Loucy (cell line): Measurements from ENCODE around the gene TTBK1.

Experiments used
- H2AFZ ChIP-seq: fragments of 200-600 bp; sonication (generic); 2 replicates; pipeline ENCODE4 v1.6.0; 2016; ENCODE audit warnings: antibody characterized with exemption, mild to moderate bottlenecking, low read length, moderate library complexity
- H3F3A ChIP-seq: fragments of 200-600 bp; 2 replicates; pipeline ENCODE4 v1.6.0; 2016; ENCODE audit warnings: antibody characterized with exemption, low read depth, mild to moderate bottlenecking
- H3K27me3 ChIP-seq: fragments of 200-600 bp; sonication (generic); 2 replicates; pipeline ENCODE4 v1.6.1; 2014; ENCODE audit warnings: low read length, mild to moderate bottlenecking; ENCODE audit not compliant: insufficient read depth, poor library complexity, severe bottlenecking
- H3K36me3 ChIP-seq: fragments of 200-600 bp; sonication (generic); 2 replicates; pipeline ENCODE4 v1.6.1; 2016; ENCODE audit warnings: low read length; ENCODE audit not compliant: insufficient read depth
- H3K4me1 ChIP-seq: fragments of 200-600 bp; sonication (generic); 2 replicates; pipeline ENCODE4 v1.5.1; 2014; ENCODE audit warnings: low read length, mild to moderate bottlenecking; ENCODE audit not compliant: insufficient read depth, poor library complexity, severe bottlenecking
- H3K4me2 ChIP-seq: fragments of 200-600 bp; sonication (generic); 2 replicates; pipeline ENCODE4 v1.6.0; 2014; ENCODE audit warnings: antibody characterized with exemption, low read length, low read depth, mild to moderate bottlenecking; ENCODE audit not compliant: poor library complexity, severe bottlenecking
- H3K4me3 ChIP-seq: fragments of 200-600 bp; sonication (generic); 2 replicates; pipeline ENCODE4 v1.5.1; 2014; ENCODE audit warnings: low read length, mild to moderate bottlenecking, mixed read lengths; ENCODE audit not compliant: poor library complexity, severe bottlenecking
- H3K79me2 ChIP-seq: fragments of 200-600 bp; sonication (generic); 2 replicates; pipeline ENCODE4 v1.6.1; 2014; ENCODE audit warnings: low read length; ENCODE audit not compliant: insufficient read depth
- H3K9ac ChIP-seq: fragments of 200-600 bp; sonication (generic); 2 replicates; pipeline ENCODE4 v1.6.0; 2014; ENCODE audit warnings: mild to moderate bottlenecking, low read depth, low read length, moderate library complexity; ENCODE audit not compliant: poor library complexity, severe bottlenecking
- H3K9me2 ChIP-seq: fragments of 200-600 bp; sonication (generic); replicated peaks from 2 replicates; pipeline ENCODE4 v1.6.1; 2016; ENCODE audit warnings: low read depth, low read length, mixed read lengths
- H3K9me3 ChIP-seq: fragments of 200-600 bp; sonication (generic); 2 replicates; pipeline ENCODE4 v1.6.1; 2014; ENCODE audit warnings: mild to moderate bottlenecking, antibody characterized with exemption, low read length, low read depth; ENCODE audit not compliant: insufficient read depth
- H4K20me1 ChIP-seq: fragments of 200-600 bp; sonication (generic); 2 replicates; pipeline ENCODE4 v1.6.0; 2014; ENCODE audit warnings: antibody characterized with exemption, low read length, mild to moderate bottlenecking; ENCODE audit not compliant: insufficient read depth, poor library complexity, severe bottlenecking
- CTCF ChIP-seq: fragments of 200-600 bp; sonication (generic); conservative IDR thresholded peaks from 2 replicates; pipeline ENCODE4 v1.5.1; 2014; ENCODE audit warnings: mild to moderate bottlenecking, antibody characterized with exemption, low read length
- EZH2phosphoT487 ChIP-seq: fragments of 200-600 bp; IDR thresholded peaks from 2 replicates; pipeline ENCODE4 v1.6.1; 2018; ENCODE audit warnings: antibody characterized with exemption, mild to moderate bottlenecking, moderate library complexity, borderline replicate concordance

The TTBK1 gene

GRCh38 chr6:43280234-43280633 is 37.0 kb downstream of the TTBK1 start:
- Histone ChIP-seq H2AFZ (no peak overlapping the region), H3K79me2 (no peaks in the 10 kb centered on the region), H3K4me2 (no peak overlapping the region), H3K9ac (no peak overlapping the region), H3K4me1 (no peaks in the 10 kb centered on the region), H3K36me3 (no peaks in the 10 kb centered on the region), H3K9me2 (no peaks in the 10 kb centered on the region), H3K4me3 (no peak overlapping the region), H3K27me3 (no peaks in the 10 kb centered on the region), H4K20me1 (no peaks in the 10 kb centered on the region), H3F3A (no peaks in the 10 kb centered on the region), H3K9me3 (no peaks in the 10 kb centered on the region)
- TF ChIP-seq EZH2phosphoT487 (no peak), CTCF (no peak)

- Histone ChIP-seq H2AFZ (no peak overlapping the region; the same call in 1 of the 2 replicates), H3K27me3 (no peaks in the 10 kb centered on the region), H3F3A (no peaks in the 10 kb centered on the region), H3K9ac (no peak overlapping the region), H3K79me2 (no peaks in the 10 kb centered on the region), H3K4me1 (no peaks in the 10 kb centered on the region), H3K4me2 (no peak overlapping the region), H4K20me1 (no peaks in the 10 kb centered on the region), H3K4me3 (no peak overlapping the region), H3K36me3 (no peaks in the 10 kb centered on the region), H3K9me3 (no peaks in the 10 kb centered on the region), H3K9me2 (no peaks in the 10 kb centered on the region)
- no peak for TF ChIP-seq EZH2phosphoT487
- TF ChIP-seq CTCF: no peak
These were observed 38.8 kb downstream of the TTBK1 start for GRCh38 chr6:43282060-43282459.

- H3K4me2 ChIP-seq: no peak overlapping the region
- H3K27me3 ChIP-seq: no peaks in the 10 kb centered on the region
- H3F3A ChIP-seq: no peaks in the 10 kb centered on the region
- no peaks in the 10 kb centered on the region for H4K20me1 ChIP-seq
- H3K36me3 ChIP-seq: no peaks in the 10 kb centered on the region
- H3K9me3 ChIP-seq: no peaks in the 10 kb centered on the region
- H2AFZ ChIP-seq: peak overlapping the region; percentile 40; the same call in 1 of the 2 replicates
- no peak overlapping the region for H3K4me3 ChIP-seq
- H3K4me1 ChIP-seq: no peaks in the 10 kb centered on the region
- H3K79me2 ChIP-seq: no peaks in the 10 kb centered on the region
- no peaks in the 10 kb centered on the region for H3K9me2 ChIP-seq
- no peak overlapping the region for H3K9ac ChIP-seq
- no peak for TF ChIP-seq CTCF
- no peak for TF ChIP-seq EZH2phosphoT487
These were observed 39.6 kb downstream of the TTBK1 start for GRCh38 chr6:43282636-43283513.
